ENCODE data around the gene ABCC11. TPM values are rescaled to one million over a fixed set of nuclear protein-coding genes. Genes with fewer than 3 reads are reported as not detected.

ABCC11 gene
- total RNA-seq, 1 experiment from 2014 or later, result 0.83 TPM

GRCh38 chr16:48136547-48137360 is 110.6 kb downstream of the ABCC11 start:
- Histone ChIP-seq H3K27me3 (ENCODE audit: insufficient read depth, low read depth) (no peaks in the 10 kb centered on the region), H3F3A (ENCODE audit: insufficient read depth, low read depth) (no peaks in the 10 kb centered on the region), H2AFZ (no peak overlapping the region), H3K27ac (no peak overlapping the region), H3K4me2 (no peak overlapping the region), H3K9me3 (ENCODE audit: insufficient read depth, low read depth) (no peaks in the 10 kb centered on the region; the same call in 1 of the 2 replicates), H4K20me1 (ENCODE audit: insufficient read depth) (no peaks in the 10 kb centered on the region), H3K36me3 (ENCODE audit: low read depth) (no peaks in the 10 kb centered on the region), H3K79me2 (ENCODE audit: low read depth) (no peaks in the 10 kb centered on the region), H3K4me1 (replicated peaks; ENCODE audit: insufficient read depth) (no peaks in the 10 kb centered on the region), H3K9me2 (ENCODE audit: insufficient read depth) (no peaks in the 10 kb centered on the region), H3K4me3 (no peak overlapping the region)
- intact Hi-C loops (cut with micrococcal nuclease; ENCODE audit: unreplicated experiment), result no loop called here
- ChIA-PET POLR2A (ENCODE audit: unreplicated experiment) (no interaction called here), CTCF (no interaction called here)
- BruUV-seq (replicated peaks), result no TSS peak
- DNase-seq, result no peak
- TF ChIP-seq CTCF (conservative IDR thresholded peaks at IDR 0.05), result no peak
- TF ChIP-seq EZH2 (IDR thresholded peaks at IDR 0.05; ENCODE audit: low read depth), result no peak

GRCh38 chr16:48133455-48134211 is 113.7 kb downstream of the ABCC11 start:
- no peaks in the 10 kb centered on the region for H3K27me3 ChIP-seq (ENCODE audit: insufficient read depth, low read depth)
- no peak for DNase-seq
- H3K4me2 ChIP-seq, result no peak overlapping the region
- no peak overlapping the region for H3K4me3 ChIP-seq
- H3K27ac ChIP-seq, result no peak overlapping the region
- CTCF ChIA-PET, result interaction anchor here (0.5 kb wide), 1 partner anchor 106 kb away, joined by 16 read pairs; no protein-coding TSS in a partner anchor
- H4K20me1 ChIP-seq (ENCODE audit: insufficient read depth), result no peaks in the 10 kb centered on the region
- POLR2A ChIA-PET (ENCODE audit: unreplicated experiment), result no interaction called here
- intact Hi-C loops (cut with micrococcal nuclease; ENCODE audit: unreplicated experiment), result no loop called here
- peaks cover 10% of the 10 kb centered on the region; the same call in 1 of the 2 replicates for H3F3A ChIP-seq (ENCODE audit: insufficient read depth, low read depth)
- TF ChIP-seq EZH2 (IDR thresholded peaks at IDR 0.05; ENCODE audit: low read depth) (no peak), CTCF (conservative IDR thresholded peaks at IDR 0.05) (no peak)
- H2AFZ ChIP-seq, result no peak overlapping the region
- H3K4me1 ChIP-seq (replicated peaks; ENCODE audit: insufficient read depth), result peaks cover 18% of the 10 kb centered on the region
- H3K36me3 ChIP-seq (ENCODE audit: low read depth), result no peaks in the 10 kb centered on the region
- BruUV-seq (replicated peaks), result no TSS peak
- no peaks in the 10 kb centered on the region for H3K9me2 ChIP-seq (ENCODE audit: insufficient read depth)
- H3K79me2 ChIP-seq (ENCODE audit: low read depth), result no peaks in the 10 kb centered on the region
- H3K9me3 ChIP-seq (ENCODE audit: insufficient read depth, low read depth), result no peaks in the 10 kb centered on the region; the same call in 1 of the 2 replicates

GRCh38 chr16:48132696-48133095 is 114.6 kb downstream of the ABCC11 start:
- intact Hi-C loops (cut with micrococcal nuclease; ENCODE audit: unreplicated experiment), result no loop called here
- Histone ChIP-seq H3K79me2 (ENCODE audit: low read depth) (no peaks in the 10 kb centered on the region), H4K20me1 (ENCODE audit: insufficient read depth) (no peaks in the 10 kb centered on the region), H3K27me3 (ENCODE audit: insufficient read depth, low read depth) (no peaks in the 10 kb centered on the region), H2AFZ (no peak overlapping the region), H3K9me3 (ENCODE audit: insufficient read depth, low read depth) (no peaks in the 10 kb centered on the region; the same call in 1 of the 2 replicates), H3K36me3 (ENCODE audit: low read depth) (no peaks in the 10 kb centered on the region), H3K27ac (no peak overlapping the region), H3K4me2 (no peak overlapping the region), H3K4me3 (no peak overlapping the region), H3F3A (ENCODE audit: insufficient read depth, low read depth) (peaks cover 19% of the 10 kb centered on the region), H3K4me1 (replicated peaks; ENCODE audit: insufficient read depth) (peaks cover 28% of the 10 kb centered on the region), H3K9me2 (ENCODE audit: insufficient read depth) (no peaks in the 10 kb centered on the region)
- CTCF ChIA-PET, result no interaction called here
- TF ChIP-seq EZH2 (IDR thresholded peaks at IDR 0.05; ENCODE audit: low read depth) (no peak), CTCF (conservative IDR thresholded peaks at IDR 0.05) (no peak)
- BruUV-seq (replicated peaks), result no TSS peak
- DNase-seq, result no peak
- POLR2A ChIA-PET (ENCODE audit: unreplicated experiment), result no interaction called here
